DND-41 (cell line): ENCODE data around the gene ANKRD6.
A peak's percentile ranks its signal among the peaks of the same experiment; 100 is the strongest.

Source experiments
- ATAC-seq: fragments of 200-7000 bp; cut with Tn5 transposase; 3 replicates; pipeline ENCODE4 v1.9.1; 2021; ENCODE audit warnings: low read depth; ENCODE audit not compliant: insufficient read depth
- DNase-seq: peaks from one replicate; pipeline ENCODE4 v3.0.0-alpha.2; 2020
- H2AFZ ChIP-seq: 2 replicates; pipeline ENCODE4 v1.6.0; 2012; ENCODE audit warnings: low read depth, low read length
- H3K27ac ChIP-seq: 2 replicates; pipeline ENCODE4 v1.5.1; 2012; ENCODE audit warnings: low read length, inconsistent platforms
- H3K27me3 ChIP-seq: fragments of 200-600 bp; sonication (generic); 2 replicates; pipeline ENCODE4 v1.6.0; 2012; ENCODE audit warnings: low read length, mild to moderate bottlenecking, inconsistent platforms; ENCODE audit not compliant: insufficient read depth, poor library complexity
- H3K36me3 ChIP-seq: 2 replicates; pipeline ENCODE4 v1.5.1; 2012; ENCODE audit warnings: low read length, inconsistent platforms; ENCODE audit not compliant: insufficient read depth
- H3K4me1 ChIP-seq: 2 replicates; pipeline ENCODE4 v1.5.1; 2012; ENCODE audit warnings: mild to moderate bottlenecking, low read length; ENCODE audit not compliant: insufficient read depth
- H3K4me2 ChIP-seq: 2 replicates; pipeline ENCODE4 v1.6.0; 2012; ENCODE audit warnings: mild to moderate bottlenecking, moderate library complexity, low read length, inconsistent platforms; ENCODE audit not compliant: insufficient read depth
- H3K4me3 ChIP-seq, 2 experiments: fragments of 200-600 bp in 1 of 2; shearing (Covaris generic) in 1 of 2; 2 replicates each; pipeline ENCODE4 v1.5.1; 2012 to 2016; ENCODE audit warnings: inconsistent platforms in 2 of 2, low read length in 2 of 2, mild to moderate bottlenecking in 2 of 2, low read depth in 1 of 2, moderate library complexity in 1 of 2
- H3K79me2 ChIP-seq: 2 replicates; pipeline ENCODE4 v1.6.0; 2012; ENCODE audit warnings: low read length, inconsistent platforms; ENCODE audit not compliant: insufficient read depth
- H3K9ac ChIP-seq: 2 replicates; pipeline ENCODE4 v1.6.0; 2012; ENCODE audit warnings: low read depth, mild to moderate bottlenecking, inconsistent platforms, low read length, moderate library complexity
- H3K9me3 ChIP-seq: 2 replicates; pipeline ENCODE4 v1.5.1; 2012; ENCODE audit warnings: low read length, moderate library complexity, mild to moderate bottlenecking, inconsistent platforms; ENCODE audit not compliant: insufficient read depth, severe bottlenecking
- H4K20me1 ChIP-seq: 2 replicates; pipeline ENCODE4 v1.6.0; 2012; ENCODE audit warnings: low read length; ENCODE audit not compliant: insufficient read depth
- EZH2 ChIP-seq: IDR thresholded peaks from 3 replicates; pipeline ENCODE4 v1.6.1; 2012; ENCODE audit warnings: borderline replicate concordance, low read depth, mild to moderate bottlenecking, moderate library complexity, low read length, inconsistent platforms; ENCODE audit not compliant: severe bottlenecking
- TF ChIP-seq, protein P1 (sequence below): IDR thresholded peaks from 2 replicates; pipeline ENCODE4 v1.5.1; 2012; ENCODE audit warnings: borderline replicate concordance, low read length, moderate library complexity, mild to moderate bottlenecking; ENCODE audit not compliant: poor library complexity, severe bottlenecking; ENCODE audit errors: extremely low read depth

The ANKRD6 gene

DNA sequence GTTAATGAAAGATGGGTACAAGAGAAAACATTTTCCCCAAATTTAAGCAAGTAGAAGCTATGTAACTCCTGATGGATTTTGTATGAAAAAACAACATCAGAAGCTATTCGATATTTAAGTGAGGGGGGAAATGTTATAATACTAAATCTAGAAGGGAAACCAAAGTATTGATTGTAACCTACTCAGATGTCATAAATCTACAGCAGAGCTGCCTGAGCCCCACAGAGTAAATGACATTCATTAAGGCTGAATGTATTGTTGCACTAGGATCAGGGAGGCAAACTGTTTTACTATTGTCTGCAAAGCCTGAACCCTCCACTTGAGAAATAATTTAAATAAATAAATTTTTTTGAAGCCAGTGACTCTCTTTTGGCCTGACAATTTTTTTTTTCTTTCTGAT lies 19.3 kb downstream of the ANKRD6 start:
- DNase-seq (no peak), ATAC-seq (no peak)
- no peaks in the 10 kb centered on the region for H3K79me2 ChIP-seq
- H3K27me3 ChIP-seq: no peaks in the 10 kb centered on the region
- no peaks in the 10 kb centered on the region for H3K4me1 ChIP-seq
- H3K9me3 ChIP-seq: no peaks in the 10 kb centered on the region
- no peak overlapping the region for H3K4me3 ChIP-seq
- H2AFZ ChIP-seq: no peak overlapping the region
- no peak for TF ChIP-seq EZH2
- TF ChIP-seq, protein P1, sequence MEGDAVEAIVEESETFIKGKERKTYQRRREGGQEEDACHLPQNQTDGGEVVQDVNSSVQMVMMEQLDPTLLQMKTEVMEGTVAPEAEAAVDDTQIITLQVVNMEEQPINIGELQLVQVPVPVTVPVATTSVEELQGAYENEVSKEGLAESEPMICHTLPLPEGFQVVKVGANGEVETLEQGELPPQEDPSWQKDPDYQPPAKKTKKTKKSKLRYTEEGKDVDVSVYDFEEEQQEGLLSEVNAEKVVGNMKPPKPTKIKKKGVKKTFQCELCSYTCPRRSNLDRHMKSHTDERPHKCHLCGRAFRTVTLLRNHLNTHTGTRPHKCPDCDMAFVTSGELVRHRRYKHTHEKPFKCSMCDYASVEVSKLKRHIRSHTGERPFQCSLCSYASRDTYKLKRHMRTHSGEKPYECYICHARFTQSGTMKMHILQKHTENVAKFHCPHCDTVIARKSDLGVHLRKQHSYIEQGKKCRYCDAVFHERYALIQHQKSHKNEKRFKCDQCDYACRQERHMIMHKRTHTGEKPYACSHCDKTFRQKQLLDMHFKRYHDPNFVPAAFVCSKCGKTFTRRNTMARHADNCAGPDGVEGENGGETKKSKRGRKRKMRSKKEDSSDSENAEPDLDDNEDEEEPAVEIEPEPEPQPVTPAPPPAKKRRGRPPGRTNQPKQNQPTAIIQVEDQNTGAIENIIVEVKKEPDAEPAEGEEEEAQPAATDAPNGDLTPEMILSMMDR: no peak
- no peak overlapping the region for H3K9ac ChIP-seq
- no peaks in the 10 kb centered on the region for H4K20me1 ChIP-seq
- no peaks in the 10 kb centered on the region for H3K36me3 ChIP-seq
- no peak overlapping the region for H3K27ac ChIP-seq
- no peak overlapping the region for H3K4me2 ChIP-seq

DNA sequence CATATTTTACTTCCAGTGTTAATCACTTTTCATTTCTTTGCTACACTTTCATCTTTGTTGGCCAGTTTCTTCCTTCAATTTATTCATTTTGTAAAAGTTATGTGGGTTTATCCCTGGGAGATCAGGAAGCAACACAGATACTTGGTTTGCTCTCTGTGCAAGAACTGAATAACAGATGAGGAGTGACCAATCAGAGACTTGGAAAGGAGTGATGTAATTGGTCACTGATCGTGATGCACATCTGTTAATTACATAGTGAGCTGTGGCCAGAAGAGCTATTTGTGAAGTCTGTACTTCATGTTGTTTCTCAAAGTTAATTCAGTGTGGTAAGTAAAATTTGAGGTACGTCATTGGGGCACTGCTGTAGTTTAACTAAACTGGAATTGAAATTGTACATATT lies 21.3 kb downstream of the ANKRD6 start:
- Histone ChIP-seq H3K4me1 (no peaks in the 10 kb centered on the region), H3K36me3 (no peaks in the 10 kb centered on the region), H3K79me2 (no peaks in the 10 kb centered on the region), H4K20me1 (no peaks in the 10 kb centered on the region), H3K4me2 (no peak overlapping the region), H3K27me3 (no peaks in the 10 kb centered on the region), H3K4me3 (no peak overlapping the region), H3K27ac (no peak overlapping the region), H3K9ac (no peak overlapping the region), H3K9me3 (no peaks in the 10 kb centered on the region), H2AFZ (no peak overlapping the region)
- DNase-seq: no peak
- TF ChIP-seq EZH2: no peak
- TF ChIP-seq, protein P1: no peak
- ATAC-seq: no peak

DNA sequence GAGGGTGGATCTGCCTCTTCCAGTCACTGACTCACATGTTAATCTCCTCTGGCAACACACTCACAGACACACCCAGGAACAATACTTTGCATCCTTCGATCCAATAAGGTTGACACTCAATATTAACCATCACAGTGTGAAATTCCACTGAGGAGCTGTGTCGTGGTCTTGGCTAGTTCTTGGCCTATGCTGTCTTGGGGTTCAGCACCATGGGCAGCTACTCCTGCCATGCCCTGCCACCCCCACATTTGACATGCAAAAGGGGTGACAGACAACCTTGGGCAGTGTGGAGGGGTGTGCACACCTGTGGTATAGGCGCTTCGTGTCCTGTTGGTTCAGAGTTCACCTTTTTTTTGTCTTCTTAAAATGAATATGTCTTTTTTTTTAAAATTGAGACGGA lies 25.8 kb downstream of the ANKRD6 start:
- TF ChIP-seq, protein P1: no peak
- TF ChIP-seq EZH2: no peak
- Histone ChIP-seq H4K20me1 (no peaks in the 10 kb centered on the region), H3K27ac (no peak overlapping the region), H3K4me1 (no peaks in the 10 kb centered on the region), H3K27me3 (no peaks in the 10 kb centered on the region), H2AFZ (no peak overlapping the region), H3K79me2 (no peaks in the 10 kb centered on the region), H3K4me2 (no peak overlapping the region), H3K36me3 (no peaks in the 10 kb centered on the region), H3K4me3 (no peak overlapping the region), H3K9me3 (no peaks in the 10 kb centered on the region), H3K9ac (no peak overlapping the region)
- peak; percentile 59; the same call in 1 of the 3 replicates for ATAC-seq
- DNase-seq: no peak

DNA sequence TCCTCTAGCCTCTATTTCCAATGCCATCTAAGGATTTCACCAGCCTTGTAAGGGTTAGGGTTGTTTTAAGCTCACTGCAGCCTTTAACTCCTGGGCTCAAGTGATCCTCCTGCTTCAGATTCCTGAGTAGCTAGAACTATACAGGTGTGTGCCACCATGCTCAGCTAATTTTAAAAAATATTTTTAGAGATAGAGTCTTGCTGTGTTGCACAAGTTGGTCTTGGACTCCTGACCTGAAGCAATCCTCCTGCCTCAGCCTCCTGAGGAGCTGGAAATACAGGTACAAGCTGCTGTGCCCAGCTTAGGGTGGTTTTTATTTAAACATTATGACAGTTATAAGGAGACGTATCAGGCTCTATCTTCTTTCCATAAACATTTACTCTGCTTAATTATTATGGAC lies 26.5 kb downstream of the ANKRD6 start:
- H4K20me1 ChIP-seq: no peaks in the 10 kb centered on the region
- ATAC-seq (no peak), DNase-seq (no peak)
- H3K9me3 ChIP-seq: no peaks in the 10 kb centered on the region
- no peaks in the 10 kb centered on the region for H3K79me2 ChIP-seq
- H2AFZ ChIP-seq: no peak overlapping the region
- H3K9ac ChIP-seq: no peak overlapping the region
- TF ChIP-seq, protein P1: no peak
- no peak for TF ChIP-seq EZH2
- no peaks in the 10 kb centered on the region for H3K27me3 ChIP-seq
- no peaks in the 10 kb centered on the region for H3K4me1 ChIP-seq
- no peak overlapping the region for H3K4me2 ChIP-seq
- H3K27ac ChIP-seq: no peak overlapping the region
- H3K4me3 ChIP-seq: no peak overlapping the region
- no peaks in the 10 kb centered on the region for H3K36me3 ChIP-seq
